GM12872 (cell line): ENCODE data around the gene TAGLN2.

Experiments used
- TF ChIP-seq, protein P1 (sequence below): IDR thresholded peaks from 3 replicates; pipeline ENCODE4 v1.5.1; 2011; ENCODE audit warnings: low read depth, mild to moderate bottlenecking, low read length, moderate library complexity; ENCODE audit not compliant: insufficient read depth

Gene TAGLN2

DNA sequence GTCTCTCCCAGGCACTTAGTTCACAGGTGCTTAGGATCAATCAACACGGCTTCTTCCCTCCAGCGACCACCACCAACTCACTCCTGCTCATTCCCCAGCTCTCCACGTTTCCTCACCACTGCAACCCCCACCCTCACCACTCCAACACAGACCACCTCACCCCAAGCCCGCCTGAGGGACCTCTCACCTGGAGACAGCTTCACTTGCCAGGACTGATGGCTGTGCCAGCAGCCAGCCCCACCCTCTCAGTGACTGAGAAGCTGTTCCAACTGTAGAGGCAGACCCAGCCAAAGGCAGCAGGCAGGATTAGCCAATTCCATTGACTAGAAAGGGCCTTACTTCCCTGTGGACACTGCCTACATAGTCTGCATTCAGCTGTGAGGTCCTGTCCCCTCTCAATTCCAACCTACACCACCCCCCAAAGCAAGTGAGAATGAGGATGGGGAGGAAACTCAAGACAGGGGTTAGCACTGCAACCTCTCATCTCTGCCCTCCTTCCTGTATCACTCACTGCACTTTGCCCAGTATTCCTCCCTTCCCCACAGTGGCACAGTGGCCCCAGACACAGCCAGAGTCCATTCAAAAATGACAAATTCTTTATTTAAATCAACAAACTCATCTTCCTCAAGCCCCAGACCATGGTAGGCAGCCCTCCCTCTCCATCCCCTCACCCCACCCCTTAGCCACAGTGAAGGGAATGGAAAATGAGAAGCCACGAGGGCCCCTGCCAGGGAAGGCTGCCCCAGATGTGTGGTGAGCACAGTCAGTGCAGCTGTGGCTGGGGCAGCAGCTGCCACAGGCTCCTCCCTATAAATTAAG lies 7.6 kb downstream of the TAGLN2 start:
- TF ChIP-seq, protein P1, sequence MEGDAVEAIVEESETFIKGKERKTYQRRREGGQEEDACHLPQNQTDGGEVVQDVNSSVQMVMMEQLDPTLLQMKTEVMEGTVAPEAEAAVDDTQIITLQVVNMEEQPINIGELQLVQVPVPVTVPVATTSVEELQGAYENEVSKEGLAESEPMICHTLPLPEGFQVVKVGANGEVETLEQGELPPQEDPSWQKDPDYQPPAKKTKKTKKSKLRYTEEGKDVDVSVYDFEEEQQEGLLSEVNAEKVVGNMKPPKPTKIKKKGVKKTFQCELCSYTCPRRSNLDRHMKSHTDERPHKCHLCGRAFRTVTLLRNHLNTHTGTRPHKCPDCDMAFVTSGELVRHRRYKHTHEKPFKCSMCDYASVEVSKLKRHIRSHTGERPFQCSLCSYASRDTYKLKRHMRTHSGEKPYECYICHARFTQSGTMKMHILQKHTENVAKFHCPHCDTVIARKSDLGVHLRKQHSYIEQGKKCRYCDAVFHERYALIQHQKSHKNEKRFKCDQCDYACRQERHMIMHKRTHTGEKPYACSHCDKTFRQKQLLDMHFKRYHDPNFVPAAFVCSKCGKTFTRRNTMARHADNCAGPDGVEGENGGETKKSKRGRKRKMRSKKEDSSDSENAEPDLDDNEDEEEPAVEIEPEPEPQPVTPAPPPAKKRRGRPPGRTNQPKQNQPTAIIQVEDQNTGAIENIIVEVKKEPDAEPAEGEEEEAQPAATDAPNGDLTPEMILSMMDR, result no peak

DNA sequence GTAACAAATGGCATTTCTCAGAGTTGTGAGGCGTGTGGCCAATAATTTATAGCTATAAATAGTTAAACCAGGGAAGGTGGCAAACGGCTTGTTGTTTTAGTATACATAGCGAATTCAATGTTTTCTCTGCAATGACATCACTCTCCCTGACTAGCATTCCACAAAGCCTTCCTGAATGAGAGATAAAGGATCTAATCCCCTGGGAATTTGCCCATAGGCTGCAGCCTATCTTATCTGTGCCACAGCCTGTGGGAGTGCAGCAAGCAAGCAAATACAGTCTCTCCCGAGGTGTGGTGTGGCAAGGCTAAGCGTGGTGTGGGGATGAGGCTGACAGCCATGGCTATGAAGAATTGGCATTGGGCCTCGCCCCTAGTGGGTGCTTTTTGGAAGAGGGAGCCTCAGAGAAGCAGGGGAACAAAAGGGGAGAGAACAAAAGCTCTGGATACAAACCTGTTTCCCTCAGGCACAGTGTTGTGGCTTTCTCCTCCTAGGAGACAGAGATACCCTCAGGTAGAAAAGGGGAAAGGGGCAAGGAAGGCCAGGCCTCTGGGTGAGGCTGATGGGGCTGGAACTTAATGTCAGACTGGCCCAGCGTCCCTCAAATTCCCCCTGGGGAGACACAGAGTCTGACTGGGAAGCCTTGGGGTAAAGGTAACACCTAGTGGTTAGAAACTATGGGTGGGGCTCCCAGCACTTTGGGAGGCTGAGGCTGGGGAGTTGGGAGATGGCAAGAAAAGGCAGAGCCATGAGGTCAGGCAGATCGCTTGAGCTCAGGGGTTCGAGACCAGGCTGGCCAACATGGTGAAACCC lies 8.9 kb downstream of the TAGLN2 start:
- TF ChIP-seq, protein P1, result no peak

DNA sequence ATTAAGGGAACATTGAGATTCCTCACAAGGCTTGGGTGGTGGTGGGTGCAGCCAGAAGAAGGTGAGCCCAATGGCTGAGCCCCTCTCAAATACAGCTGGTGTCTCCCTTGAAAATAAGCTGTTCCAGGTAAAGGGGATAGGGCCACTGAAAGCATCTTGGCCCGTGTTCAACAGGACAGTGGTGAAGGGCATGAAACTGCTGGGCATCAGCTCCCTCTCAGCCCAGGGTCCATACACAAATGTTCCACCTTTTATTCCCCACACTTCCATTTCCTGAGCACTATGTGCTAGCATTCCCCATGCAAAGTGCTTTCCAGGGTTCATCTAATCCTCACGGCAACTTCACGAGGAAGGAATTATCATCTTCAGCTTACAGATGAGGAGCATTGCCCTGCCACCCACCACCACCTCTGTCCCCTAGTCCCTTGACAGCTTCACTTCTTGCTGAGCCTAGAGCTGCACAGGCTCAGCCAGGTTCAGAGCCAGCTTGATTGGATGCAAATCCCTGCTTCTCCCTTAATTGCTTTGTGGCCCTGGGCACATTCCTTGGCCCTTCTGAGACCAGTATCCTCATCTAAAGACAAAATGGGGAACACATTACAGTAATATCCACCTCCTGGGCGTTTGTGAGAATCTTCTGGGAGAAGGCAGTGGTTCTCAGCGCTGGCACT lies 9.6 kb downstream of the TAGLN2 start:
- TF ChIP-seq, protein P1, result no peak

DNA sequence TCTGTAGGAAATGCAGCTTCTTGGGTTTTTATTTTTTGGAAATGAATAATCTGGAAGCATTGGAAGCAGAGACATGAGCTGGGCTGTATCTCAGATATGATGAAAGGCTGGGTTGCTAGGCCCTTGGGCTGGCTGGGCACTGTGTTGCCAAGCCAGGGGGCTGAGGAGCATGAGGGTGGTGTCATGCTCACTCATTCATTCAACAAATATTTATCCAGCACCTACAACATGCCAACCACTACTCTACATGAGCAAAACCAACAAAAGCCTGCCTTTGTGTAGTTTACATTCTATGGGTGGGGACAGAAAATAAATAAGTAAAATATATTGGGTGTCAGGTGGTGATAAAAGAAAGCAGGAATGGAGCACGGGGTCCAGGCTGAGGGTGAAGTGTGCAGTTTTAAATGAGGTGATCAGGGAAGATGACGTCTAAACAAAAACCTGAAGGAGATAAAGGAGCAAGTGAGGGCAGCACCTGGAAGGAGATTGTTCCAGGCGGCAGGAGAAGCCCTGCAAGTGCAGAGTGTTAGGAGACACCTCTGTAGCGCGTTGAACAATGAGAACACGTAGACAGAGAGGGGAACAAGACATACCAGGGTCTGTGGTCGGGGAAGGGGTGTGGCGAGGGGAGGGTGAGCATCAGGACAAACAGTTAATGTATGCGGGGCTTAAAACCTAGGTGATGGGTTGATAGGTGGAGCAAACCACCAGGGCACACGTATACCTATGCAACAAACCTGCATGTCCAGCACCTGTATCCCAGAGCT lies 10.9 kb downstream of the TAGLN2 start:
- TF ChIP-seq, protein P1, result no peak

DNA sequence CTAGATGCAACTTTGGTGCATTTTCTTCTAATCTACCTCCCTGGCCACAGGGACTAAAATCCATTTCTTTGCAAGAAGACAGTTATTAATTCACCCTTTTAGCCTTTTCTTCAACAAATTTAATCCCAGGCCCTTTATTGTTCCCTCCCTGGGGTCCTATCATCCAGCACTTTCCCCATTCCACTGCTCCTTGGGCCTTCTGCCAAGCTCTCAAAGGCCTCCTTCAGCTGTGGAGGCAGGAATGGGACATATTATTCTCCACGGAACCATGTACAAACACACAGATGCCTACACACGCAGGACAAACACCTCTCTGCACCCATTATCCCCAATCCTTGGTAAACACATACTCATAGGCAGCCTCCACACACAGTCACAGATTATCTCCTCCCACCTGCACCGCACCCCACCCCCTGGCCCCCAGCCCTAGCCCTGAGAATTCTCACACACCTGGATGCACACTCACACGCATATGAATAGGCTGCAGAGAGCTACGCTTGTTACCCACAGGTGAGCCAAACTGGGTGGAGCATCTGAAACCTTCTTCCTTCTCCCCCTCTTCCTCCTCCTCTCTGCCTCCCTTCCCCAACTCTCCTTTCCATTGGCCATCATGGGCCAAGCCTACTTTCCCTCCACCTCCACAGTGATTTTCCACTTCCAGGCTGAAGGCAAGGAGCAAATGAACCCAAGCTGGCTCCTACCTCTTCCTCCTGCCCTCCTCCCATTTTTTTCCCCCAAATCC lies 11.7 kb downstream of the TAGLN2 start:
- TF ChIP-seq, protein P1, result no peak

DNA sequence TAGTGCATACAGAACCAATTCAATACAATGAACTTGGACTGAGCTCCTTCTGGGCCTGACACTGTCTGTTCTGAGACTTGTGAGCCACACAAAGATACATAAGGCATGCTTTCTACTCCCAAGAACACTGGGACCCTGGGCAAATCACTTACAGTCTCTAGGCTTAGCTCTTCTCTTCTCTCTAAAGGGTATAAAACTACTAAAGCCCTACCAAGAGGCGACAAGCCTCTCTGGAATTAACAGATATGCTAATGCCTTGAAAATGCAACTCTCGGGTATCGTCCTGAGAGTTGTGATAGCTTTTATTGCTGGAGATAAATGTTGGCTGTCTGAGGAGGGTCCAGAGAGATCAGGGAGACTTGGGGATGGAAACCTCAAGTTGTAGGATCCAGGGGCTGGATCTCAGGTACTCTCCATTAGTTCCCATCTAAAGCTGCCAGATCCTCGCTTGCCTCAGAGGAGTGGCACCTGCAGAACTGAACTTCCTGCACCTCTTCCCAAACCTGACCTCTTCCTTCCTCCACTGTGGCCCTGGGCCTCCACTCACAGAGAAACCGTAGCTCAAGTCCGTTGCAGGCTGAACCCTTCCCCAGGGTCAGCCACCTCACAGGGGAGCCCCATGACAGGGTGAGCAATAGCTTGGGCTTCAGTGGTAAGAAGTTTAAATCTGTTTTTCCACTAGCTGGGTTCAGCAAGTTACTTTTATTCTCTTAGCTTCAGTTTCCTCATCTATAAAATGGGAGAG lies 13.8 kb downstream of the TAGLN2 start:
- TF ChIP-seq, protein P1, result no peak
